Measurements from ENCODE around the gene ELP1. TPM values are rescaled to one million over a fixed set of nuclear protein-coding genes. Genes with fewer than 3 reads are reported as not detected.

ELP1 gene
- total and polyA plus RNA-seq, 9 donors: 15.7 to 70.9 (median 34.3) TPM

- H3K9me3 ChIP-seq: no peaks in the 10 kb centered on the region
- DNase-seq: no peak
- TF ChIP-seq CTCF (IDR thresholded peaks at IDR 0.05) (no peak), EP300 (IDR thresholded peaks at IDR 0.05) (no peak), POLR2A (IDR thresholded peaks at IDR 0.05) (no peak)
- WGBS, 3 donors: 72 to 79% (median 73%) methylated on average over 4 of the region's 4 CpGs
- H3K36me3 ChIP-seq: no peaks in the 10 kb centered on the region
- H3K4me3 ChIP-seq: no peak overlapping the region
- H3K27ac ChIP-seq: no peak overlapping the region
- H3K27me3 ChIP-seq: no peaks in the 10 kb centered on the region
- intact Hi-C loops (cut with DNase I): no loop called here
- no peaks in the 10 kb centered on the region for H3K4me1 ChIP-seq (ENCODE audit: insufficient read depth)
These were observed 96.4 kb downstream of the ELP1 start for GRCh38 chr9:108837530-108837929.

DNA sequence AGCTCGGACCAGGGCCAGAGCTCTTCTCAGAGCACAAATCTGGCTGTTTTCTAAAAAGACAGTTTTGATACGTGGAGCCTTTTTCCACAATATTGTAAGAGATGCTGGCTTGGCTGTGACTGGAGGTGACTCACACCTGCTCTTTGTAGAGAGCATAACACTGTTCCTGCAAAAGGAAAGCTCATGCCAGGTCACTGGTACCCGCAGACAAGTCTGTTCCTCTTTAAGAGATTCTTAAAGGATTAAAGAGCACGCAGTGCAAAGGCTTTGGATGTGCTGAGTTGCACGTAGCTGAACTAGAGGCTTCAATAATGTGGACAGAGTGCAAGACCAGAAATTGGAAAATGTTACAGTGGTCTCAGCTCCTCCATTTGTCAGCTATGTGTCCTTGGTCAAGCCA, 97.1 kb downstream of the ELP1 start:
- H3K4me3 ChIP-seq: no peak overlapping the region
- no peak for DNase-seq
- intact Hi-C loops (cut with DNase I): no loop called here
- H3K9me3 ChIP-seq: no peaks in the 10 kb centered on the region
- WGBS, 3 donors: 63 to 82% (median 73%) methylated on average over 5 of the region's 5 CpGs
- H3K27me3 ChIP-seq: no peaks in the 10 kb centered on the region
- no peaks in the 10 kb centered on the region for H3K4me1 ChIP-seq (ENCODE audit: insufficient read depth)
- H3K27ac ChIP-seq: no peak overlapping the region
- no peak for TF ChIP-seq EP300 (IDR thresholded peaks at IDR 0.05)
- TF ChIP-seq CTCF (IDR thresholded peaks at IDR 0.05): no peak
- TF ChIP-seq POLR2A (IDR thresholded peaks at IDR 0.05): no peak
- no peaks in the 10 kb centered on the region for H3K36me3 ChIP-seq

DNA sequence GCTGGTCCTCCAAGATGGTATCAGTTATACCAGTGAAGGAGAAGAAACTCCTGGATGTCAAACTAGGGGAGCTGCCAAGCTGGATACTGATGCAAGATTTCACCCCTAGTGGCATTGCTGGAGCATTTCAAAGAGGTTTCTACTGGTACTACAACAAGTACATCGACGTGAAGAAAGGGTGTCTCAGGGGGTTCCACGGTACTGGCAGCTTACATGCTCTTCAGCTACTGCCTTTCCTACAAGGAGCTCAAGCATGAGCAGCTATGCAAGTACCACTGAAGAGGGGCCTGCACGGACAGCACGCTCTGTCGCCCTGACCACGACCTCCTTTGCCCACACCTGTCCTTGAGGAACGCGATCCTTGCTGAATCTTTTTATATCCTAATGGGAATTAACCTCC, 97.6 kb downstream of the ELP1 start:
- no peaks in the 10 kb centered on the region for H3K27me3 ChIP-seq
- no peaks in the 10 kb centered on the region for H3K4me1 ChIP-seq (ENCODE audit: insufficient read depth)
- DNase-seq: no peak
- 72 to 86% (median 72%) methylated on average over 9 of the region's 9 CpGs for WGBS, 3 donors
- no peaks in the 10 kb centered on the region for H3K9me3 ChIP-seq
- intact Hi-C loops (cut with DNase I): no loop called here
- no peak overlapping the region for H3K4me3 ChIP-seq
- no peaks in the 10 kb centered on the region for H3K36me3 ChIP-seq
- TF ChIP-seq EP300 (IDR thresholded peaks at IDR 0.05): no peak
- no peak for TF ChIP-seq POLR2A (IDR thresholded peaks at IDR 0.05)
- no peak for TF ChIP-seq CTCF (IDR thresholded peaks at IDR 0.05)
- no peak overlapping the region for H3K27ac ChIP-seq

DNA sequence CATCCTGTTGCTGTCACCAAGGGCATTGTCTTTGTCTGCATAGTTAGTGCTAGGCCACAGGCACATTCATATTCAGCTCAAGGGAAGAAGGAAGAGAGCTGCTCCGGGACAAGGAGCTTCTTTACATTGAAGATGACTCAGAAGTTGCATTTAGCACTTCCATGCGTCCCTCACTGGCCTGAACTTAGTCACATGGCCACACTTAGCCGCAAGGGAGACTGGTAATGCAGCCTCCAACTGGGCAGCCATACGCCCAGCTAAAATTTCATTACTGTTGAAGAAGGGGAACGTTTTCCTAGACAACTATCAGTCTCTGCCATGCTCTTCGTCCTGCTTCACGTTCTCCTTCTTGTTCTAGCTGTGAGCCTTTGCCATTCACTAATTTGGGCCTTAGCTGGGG, 98.1 kb downstream of the ELP1 start:
- 77 to 89% (median 86%) methylated on average over 7 of the region's 7 CpGs for WGBS, 3 donors
- Histone ChIP-seq H3K27ac (no peak overlapping the region), H3K36me3 (no peaks in the 10 kb centered on the region), H3K4me3 (no peak overlapping the region), H3K27me3 (no peaks in the 10 kb centered on the region), H3K9me3 (no peaks in the 10 kb centered on the region), H3K4me1 (ENCODE audit: insufficient read depth) (no peaks in the 10 kb centered on the region)
- no peak for DNase-seq
- no peak for TF ChIP-seq EP300 (IDR thresholded peaks at IDR 0.05)
- TF ChIP-seq POLR2A (IDR thresholded peaks at IDR 0.05): no peak
- TF ChIP-seq CTCF (IDR thresholded peaks at IDR 0.05): no peak
- intact Hi-C loops (cut with DNase I): no loop called here
